Kidney epithelial cell (primary cell): Measurements from ENCODE around the gene EGF. TPM values are rescaled to one million over a fixed set of nuclear protein-coding genes. Genes with fewer than 3 reads are reported as not detected.

Experiments
- DNase-seq: peaks from one replicate; pipeline ENCODE4 v3.0.0-alpha.2; 2010; ENCODE audit warnings: low read depth
- H3K27me3 ChIP-seq: 2 replicates; pipeline ENCODE4 v1.6.0; 2011; ENCODE audit warnings: low read length; ENCODE audit not compliant: control insufficient read depth, insufficient read depth
- H3K36me3 ChIP-seq: 2 replicates; pipeline ENCODE4 v1.5.1; 2011; ENCODE audit warnings: low read length; ENCODE audit not compliant: control insufficient read depth, insufficient read depth
- H3K4me3 ChIP-seq: 2 replicates; pipeline ENCODE4 v1.5.1; 2011; ENCODE audit warnings: low read depth, mild to moderate bottlenecking, control low read depth, low read length
- total RNA-seq: library from RNA; depleted of rRNA; stranded (reverse); fragments of >200 nt; gene quantifications from 2 replicates; pipeline ENCODE4 v1.2.3, GENCODE V29; 2015
- TF ChIP-seq, protein P1 (sequence below): IDR thresholded peaks from 2 replicates; pipeline ENCODE4 v1.5.1; 2011; ENCODE audit warnings: mild to moderate bottlenecking, moderate library complexity, low read length, control low read depth, inconsistent platforms; ENCODE audit not compliant: insufficient read depth, poor library complexity, severe bottlenecking

EGF gene
- total RNA-seq, 1 donor from 2014 or later: 0.21 TPM

DNA sequence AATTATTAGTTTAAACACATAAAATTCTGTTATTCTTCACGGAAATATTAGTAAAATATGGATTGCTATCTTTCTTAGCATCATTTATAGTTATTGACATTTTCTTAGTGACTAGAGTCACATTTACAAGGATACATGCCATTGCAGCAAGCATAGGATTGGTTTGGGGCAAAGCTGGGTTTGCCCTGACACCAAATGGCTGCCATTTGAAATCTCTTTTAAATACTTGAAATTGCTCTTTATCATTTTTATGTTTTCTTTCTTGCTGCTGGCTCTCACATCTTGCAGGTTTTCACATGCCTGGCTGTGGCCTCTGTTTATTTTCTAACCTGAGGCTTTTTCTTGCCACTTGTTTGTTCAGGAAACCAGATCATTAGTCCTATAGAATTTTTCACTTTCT is 39.9 kb downstream of the EGF start:
- TF ChIP-seq, protein P1, sequence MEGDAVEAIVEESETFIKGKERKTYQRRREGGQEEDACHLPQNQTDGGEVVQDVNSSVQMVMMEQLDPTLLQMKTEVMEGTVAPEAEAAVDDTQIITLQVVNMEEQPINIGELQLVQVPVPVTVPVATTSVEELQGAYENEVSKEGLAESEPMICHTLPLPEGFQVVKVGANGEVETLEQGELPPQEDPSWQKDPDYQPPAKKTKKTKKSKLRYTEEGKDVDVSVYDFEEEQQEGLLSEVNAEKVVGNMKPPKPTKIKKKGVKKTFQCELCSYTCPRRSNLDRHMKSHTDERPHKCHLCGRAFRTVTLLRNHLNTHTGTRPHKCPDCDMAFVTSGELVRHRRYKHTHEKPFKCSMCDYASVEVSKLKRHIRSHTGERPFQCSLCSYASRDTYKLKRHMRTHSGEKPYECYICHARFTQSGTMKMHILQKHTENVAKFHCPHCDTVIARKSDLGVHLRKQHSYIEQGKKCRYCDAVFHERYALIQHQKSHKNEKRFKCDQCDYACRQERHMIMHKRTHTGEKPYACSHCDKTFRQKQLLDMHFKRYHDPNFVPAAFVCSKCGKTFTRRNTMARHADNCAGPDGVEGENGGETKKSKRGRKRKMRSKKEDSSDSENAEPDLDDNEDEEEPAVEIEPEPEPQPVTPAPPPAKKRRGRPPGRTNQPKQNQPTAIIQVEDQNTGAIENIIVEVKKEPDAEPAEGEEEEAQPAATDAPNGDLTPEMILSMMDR: no peak
- no peak for DNase-seq
- Histone ChIP-seq H3K27me3 (no peaks in the 10 kb centered on the region), H3K4me3 (no peak overlapping the region), H3K36me3 (no peaks in the 10 kb centered on the region)

DNA sequence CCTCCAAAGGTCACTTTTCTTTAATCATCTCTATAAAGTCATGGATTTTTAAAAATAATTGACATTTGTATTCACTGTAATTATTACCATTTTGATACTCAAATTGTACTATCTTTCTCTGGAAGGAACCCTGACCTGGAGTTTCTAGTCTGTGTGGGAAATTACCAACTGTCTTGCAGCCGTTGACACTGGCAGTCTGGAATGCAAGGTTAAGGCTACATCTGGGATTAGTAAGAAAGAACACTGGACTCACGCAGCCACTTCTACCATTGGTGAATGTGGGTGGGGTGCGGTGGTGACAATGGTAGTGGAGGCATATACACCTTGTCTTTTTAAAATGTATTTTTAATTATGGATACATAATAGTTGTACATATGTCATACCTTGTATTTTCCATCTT is 40.9 kb downstream of the EGF start:
- no peak for DNase-seq
- H3K27me3 ChIP-seq: no peaks in the 10 kb centered on the region
- H3K36me3 ChIP-seq: no peaks in the 10 kb centered on the region
- TF ChIP-seq, protein P1: no peak
- no peak overlapping the region for H3K4me3 ChIP-seq

DNA sequence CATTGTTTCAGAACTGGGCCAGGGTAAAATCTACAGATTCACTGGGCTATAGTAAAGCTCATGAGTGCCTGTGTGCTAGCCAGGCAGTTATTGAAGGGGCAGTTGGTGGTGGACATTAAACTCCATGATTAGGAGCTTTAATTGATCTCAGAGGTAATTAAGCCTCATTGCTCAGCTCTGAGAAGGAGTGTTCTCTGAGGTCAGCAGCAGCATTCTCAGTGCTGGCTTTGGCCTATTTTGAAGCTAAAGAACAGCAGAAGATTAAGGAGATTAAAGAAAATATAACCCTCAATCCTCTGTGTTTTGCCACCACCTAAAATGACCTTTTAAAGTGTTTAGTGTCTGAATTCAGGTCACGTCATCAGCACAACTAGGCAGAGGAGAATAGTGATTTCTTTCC is 42.5 kb downstream of the EGF start:
- DNase-seq: no peak
- TF ChIP-seq, protein P1: no peak
- Histone ChIP-seq H3K27me3 (no peaks in the 10 kb centered on the region), H3K36me3 (no peaks in the 10 kb centered on the region), H3K4me3 (no peak overlapping the region)

DNA sequence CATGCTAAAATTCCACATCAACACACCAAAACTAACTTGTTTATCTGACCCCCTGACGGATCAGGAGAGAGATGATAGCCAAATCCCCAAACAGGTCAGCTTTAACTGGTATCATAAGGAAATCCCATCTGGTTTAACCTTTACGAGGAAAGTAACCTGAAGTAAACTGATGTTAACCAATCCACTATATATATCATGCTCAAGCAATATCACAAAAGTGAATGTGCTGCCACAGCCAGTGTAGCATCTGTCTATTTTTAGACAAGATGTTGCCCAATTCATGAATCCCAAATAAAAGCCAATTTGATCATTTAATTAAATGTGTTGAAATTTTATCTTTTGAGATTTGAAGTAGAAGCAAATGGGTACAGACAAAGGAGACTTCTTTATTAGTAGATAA is 44.5 kb downstream of the EGF start:
- TF ChIP-seq, protein P1: no peak
- DNase-seq: no peak
- no peaks in the 10 kb centered on the region for H3K36me3 ChIP-seq
- no peak overlapping the region for H3K4me3 ChIP-seq
- no peaks in the 10 kb centered on the region for H3K27me3 ChIP-seq

DNA sequence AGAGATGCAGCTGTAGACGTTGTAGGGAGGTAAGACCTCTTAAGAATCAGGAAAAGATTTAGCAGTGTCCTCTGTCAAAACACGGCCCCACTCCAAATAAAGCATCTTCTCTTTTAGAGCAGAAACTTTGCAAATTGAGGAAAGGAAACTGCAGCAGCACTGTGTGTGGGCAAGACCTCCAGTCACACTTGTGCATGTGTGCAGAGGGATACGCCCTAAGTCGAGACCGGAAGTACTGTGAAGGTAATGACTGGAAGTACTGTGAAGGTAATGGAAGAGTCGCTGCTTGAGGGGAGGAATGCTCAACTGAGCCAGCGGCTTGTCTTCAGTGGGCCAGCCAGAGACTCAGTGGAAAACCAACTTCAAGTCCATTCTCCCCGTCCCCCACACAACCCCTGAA is 46.5 kb downstream of the EGF start:
- TF ChIP-seq, protein P1: no peak
- DNase-seq: no peak
- H3K36me3 ChIP-seq: no peaks in the 10 kb centered on the region
- H3K27me3 ChIP-seq: no peaks in the 10 kb centered on the region
- H3K4me3 ChIP-seq: no peak overlapping the region

DNA sequence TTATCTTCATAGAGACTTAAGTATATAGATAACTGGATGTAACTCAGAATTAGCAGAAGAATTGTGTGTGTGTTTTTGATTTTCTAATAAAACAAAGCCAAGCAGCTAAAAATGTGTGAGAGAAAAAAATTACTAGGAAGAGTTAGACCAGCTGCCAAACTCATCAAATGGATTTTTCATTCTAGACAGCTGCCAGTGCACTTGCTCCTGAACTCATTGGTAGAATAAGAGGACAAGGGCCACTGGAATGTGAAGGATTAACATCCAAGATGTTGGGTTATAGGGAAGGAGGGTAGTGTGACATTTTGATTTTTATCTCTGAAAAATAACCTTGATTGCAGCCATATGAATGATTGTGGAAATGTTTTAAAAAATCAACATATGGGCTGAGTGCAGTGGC is 49.7 kb downstream of the EGF start:
- no peaks in the 10 kb centered on the region for H3K27me3 ChIP-seq
- no peak overlapping the region for H3K4me3 ChIP-seq
- no peak for DNase-seq
- no peaks in the 10 kb centered on the region for H3K36me3 ChIP-seq
- TF ChIP-seq, protein P1: no peak
